Stimulated activated CD8-positive, alpha-beta memory T cell treated with anti-CD3 and anti-CD28 coated beads, Interleukin-12 subunit alpha, Interleukin-12 subunit beta, amount 100 ng/mL, for 4 hours (primary cell): Measurements from ENCODE around the gene FAM167B.

Experiments used
- DNase-seq: peaks from one replicate; pipeline ENCODE4 v3.0.0-alpha.2; 2020; ENCODE audit warnings: low read depth

The FAM167B gene

DNA sequence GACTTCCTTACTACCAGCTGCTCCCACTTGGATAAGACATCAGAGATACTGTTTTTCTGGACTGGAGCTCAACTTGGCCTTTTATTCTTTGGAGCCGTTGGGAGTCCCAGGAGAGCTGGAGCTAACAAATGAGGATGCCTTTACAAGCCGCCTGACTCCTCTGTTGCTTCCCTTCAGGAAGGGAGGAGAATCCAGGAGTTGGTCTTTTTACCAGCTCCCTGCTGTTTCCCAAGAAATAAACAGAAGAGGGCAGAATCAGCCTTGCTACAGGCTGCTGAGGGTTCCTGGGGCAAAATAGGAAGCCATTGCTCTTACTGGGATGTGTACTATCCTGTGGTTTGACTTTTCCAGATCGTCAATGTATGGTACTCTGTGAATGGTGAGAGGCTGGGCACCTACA, 23.3 kb upstream of the FAM167B start:
- DNase-seq = no peak

DNA sequence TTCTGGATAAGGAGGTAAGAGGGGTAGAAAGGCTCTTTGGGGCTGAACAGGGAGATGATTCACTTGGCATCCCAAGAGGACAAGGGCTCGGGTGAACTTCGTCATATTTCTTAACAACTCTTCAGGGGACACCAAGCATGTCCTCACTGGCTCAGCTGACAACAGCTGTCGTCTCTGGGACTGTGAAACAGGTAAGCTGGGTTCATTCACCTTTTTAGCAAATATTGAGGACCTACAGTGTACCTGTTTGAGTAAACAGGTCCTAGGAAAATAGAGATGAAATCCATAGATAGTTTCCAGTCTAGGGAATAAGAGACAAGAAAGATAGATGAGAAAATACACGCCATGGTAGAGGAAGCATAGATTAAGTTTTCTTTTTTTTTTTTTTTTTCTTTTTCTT, 22.7 kb upstream of the FAM167B start:
- DNase-seq = no peak

DNA sequence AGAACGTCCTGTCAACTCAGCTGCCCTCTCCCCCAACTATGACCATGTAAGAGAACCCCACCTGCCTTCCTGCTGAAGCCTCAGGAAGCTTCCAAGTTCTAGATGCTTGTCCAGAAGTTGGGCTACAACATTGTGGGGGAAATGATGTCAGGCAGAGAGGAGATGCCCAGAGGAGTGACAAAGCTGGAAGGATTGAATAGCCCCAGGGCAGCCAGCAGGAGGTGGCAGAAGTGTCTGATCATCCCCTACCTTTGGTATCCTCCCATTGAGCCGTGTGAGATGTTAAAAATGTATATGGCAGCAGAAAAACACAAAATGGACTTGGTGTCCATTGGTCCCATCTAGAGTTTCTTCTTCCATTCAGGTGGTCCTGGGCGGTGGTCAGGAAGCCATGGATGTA, 18.3 kb upstream of the FAM167B start:
- DNase-seq = no peak

DNA sequence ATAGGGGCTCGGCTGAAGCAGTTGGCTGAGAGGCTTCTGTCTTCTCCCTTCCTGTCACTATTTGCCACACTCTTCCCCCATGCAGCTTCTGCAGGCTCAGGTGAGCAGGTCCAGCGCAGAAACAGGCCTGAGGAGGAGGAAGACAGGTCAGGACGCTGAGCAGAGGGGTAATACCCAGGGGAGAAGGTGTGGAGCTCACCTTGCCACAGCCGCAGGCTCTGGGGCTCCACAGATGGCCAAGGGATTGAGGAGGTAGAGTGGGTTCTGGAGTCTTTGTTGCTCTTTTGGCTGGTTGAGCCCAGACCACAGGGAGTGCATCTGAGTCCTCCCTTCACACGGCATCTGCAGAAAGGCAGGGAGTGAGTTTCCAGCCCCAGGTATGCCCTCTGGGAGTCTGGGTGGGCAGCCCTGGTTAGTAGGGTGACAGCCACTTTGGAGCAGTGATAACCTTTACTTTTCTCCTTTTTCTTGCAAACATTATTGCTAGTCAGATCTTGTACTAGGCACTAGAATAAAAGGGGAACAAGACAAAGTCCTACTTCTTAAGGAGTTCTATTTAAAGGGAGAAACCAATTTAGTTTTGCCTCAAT, 15.1 kb upstream of the FAM167B start:
- DNase-seq = no peak

DNA sequence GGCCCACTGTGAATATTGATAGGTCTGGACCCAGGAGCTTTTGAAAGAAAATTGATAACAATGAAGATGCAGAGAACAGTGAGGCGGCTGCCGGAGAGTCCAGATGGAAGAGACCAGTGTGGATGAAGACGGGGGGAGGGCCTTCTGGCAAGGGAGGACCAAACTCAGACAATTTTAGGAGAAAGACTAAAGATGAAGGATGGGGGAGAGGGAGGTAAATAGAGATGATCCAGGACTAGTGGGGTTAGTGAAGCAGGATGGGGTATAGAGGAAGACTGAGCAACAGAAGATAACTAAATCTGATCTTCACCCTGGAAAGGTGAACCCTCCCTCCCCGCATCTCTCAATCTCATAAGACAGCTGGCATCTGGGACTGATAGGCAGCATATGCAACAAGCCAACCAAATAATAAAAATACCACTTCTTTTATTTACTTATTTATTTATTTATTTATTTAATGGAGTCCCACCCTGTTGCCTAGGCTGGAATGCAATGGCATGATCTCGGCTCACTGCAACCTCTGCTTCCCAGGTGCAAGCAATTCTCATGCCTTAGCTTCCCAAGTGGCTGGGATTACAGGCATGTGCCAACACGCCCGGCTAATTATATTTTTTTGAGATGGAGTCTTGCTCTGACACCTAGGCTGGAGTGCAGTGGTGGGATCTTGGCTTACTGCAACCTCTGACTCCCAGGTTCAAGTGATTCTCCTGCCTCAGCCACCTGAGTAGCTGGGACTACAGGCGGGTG, 14.3 kb upstream of the FAM167B start:
- DNase-seq = no peak

DNA sequence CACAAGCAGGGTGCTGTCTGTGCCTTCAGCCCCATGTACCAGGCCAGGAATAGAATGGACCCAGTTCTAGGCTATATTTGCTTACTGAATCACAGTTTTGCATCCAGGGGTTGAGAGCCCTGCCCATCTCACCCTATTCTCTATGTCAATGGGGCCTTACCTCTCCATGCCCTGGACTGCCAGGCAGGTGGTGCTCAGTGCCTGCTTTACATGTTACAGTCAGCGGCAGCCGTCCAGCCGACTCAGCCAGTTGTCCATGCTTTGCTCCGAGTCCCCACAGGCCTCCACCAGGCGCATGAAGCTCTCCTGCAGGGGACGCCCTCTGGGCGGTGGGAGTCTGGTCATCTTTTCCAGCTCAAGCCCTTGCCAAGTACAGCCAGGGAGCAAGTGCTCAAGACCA, 12.2 kb upstream of the FAM167B start:
- DNase-seq = no peak

DNA sequence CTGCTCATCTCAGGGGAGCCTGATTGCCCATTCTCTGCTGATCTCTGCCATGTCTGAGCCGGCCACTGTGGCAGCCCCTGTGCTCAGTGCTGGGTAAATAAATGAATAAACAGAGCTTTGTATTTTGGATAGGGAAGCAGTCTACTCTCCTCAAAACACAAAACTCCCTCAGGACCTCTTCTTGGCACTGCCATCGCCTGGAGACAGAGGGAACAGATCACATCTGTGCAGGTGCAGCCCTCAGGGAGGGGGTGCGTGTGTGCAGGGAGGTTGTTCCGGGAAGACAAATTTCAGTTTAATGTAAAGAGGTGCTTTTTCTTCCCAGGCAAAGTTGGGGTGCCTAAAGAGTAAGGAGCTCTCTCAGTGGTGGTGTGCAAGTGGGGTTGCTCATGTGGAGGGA, 7.7 kb upstream of the FAM167B start:
- DNase-seq = no peak

DNA sequence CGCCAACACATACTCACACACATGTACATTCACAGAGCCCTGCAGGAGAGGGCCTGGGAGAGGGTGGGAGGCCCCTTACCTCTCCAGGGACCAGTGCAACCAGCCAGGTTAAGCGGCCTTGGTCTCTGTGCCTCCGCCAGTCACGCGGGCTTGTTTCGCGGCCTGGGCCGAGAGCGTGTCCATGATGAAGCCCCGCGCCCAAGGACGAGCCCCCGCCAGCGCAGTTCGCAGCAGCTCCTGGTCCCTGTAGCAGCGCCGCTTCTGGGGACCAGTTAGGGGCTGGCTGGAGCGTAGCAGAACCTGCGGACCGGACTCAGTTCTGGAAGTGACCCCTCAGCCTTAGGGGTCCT, 7.3 kb upstream of the FAM167B start:
- no peak for DNase-seq

DNA sequence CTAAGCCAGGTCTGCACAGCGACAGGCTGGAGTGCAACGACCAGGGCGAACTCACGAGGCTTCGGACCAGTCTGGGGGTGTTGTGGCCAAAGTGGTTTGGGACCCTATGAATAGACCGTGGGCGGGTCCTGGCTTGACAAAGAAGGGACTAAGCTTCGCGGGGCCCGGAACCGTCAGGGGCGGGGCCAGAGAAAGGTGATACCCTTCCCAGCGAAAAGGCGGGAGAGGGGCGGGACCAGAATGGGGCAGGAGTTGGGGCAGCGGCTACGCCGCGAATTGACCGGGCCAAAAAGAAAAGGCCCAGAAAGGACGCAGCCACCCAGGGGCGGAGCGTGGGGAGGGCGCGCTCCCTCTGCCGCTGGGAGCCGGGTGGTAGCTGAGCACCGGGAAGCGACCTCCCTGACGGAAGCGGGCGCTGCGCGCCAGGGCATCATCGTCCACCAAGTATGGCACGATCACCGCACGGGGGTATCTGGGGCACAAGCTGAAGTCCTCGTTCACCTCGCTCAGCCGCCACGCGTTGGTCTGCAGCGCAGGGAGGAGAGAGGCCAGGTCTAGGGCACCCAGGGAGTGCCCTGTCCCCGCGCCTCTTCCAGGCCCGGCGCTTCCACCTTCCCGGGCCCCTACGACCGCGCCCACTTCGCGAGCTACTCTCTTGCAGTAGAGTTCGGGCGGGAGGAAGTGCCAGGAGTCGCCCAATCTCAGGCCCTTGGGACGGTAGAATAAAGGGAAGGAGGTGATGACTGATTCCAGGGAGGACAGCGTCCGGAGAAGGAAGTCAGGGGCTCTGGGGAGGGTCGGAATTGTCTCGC, 6.7 kb upstream of the FAM167B start:
- DNase-seq = peak; percentile 30

DNA sequence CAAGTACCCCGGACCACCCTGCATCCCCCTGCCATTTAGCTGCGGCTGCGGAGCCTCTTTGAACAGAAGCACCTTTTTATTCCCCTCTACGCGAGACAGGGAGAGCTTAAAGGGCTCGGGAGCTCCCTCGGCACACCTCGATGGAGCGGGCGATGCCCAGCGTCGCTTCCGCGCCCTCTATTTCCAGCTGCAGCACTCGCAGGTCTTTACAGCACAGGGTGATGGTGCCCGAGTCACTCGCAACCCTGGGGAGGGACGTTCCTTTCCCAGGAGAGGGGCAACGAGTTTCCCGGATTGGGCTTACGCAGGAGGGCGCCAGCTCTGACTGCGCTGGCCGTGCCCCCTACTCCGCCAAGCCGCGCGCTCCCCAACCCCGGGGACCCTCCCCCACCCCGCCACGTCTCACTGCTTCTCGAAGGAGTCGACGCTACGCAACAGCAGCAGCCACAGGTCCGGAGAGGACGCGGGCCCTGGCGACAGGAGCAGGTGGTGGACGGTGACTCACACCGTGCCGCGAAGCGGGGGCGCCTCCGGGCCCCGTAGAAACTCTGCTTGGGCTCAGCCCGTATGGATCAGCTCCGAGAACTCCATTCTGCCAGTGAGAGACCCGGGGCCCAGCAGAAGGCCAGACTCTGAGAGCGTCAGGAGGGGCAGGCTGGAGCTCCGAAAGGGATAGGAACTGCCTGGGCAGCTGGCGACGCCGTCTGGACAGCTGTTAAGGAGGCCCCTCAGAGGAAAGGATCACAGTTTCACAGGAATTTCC, 5.8 kb upstream of the FAM167B start:
- DNase-seq = peak; percentile 10

DNA sequence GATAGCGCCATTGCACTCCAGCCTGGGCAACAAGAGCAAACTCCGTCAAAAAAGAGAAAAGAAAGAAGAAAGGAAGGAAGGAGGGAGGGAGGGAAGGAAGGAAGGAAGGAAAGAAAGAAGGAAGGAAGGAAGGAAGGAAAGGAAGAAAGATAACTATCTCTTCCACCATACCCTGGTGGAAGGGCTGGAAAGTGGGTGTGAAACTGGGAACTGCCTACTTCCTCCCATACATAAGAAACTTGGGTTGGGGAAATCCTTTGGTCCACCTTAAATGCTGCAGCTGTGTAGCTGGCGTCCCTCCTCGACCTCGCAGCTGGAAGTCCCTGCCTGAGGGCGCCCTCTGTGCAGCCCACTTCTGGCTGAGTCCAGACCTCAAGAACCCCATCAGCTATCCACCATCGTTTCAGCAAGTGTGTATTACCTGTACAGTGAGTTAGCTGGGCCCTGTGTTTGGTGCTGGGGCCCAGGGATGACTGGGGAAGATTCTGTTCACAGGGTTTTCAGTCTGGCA, 4.6 kb upstream of the FAM167B start:
- no peak for DNase-seq

DNA sequence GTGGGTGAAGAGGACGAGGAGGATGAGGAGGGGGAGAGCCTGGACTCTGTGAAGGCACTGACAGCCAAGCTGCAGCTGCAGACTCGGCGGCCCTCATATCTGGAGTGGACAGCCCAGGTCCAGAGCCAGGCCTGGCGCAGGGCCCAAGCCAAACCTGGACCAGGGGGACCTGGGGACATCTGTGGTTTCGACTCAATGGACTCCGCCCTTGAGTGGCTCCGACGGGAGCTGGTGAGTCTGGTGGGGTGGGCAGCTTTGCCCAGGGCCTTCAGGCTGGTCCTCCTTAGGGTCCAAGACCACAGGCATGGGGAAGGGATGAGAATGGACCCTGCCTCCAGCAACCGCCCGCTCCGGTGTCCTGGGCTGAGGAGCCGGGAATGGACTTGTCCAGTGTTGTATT, 430 bp downstream of the FAM167B start:
- DNase-seq = no peak

DNA sequence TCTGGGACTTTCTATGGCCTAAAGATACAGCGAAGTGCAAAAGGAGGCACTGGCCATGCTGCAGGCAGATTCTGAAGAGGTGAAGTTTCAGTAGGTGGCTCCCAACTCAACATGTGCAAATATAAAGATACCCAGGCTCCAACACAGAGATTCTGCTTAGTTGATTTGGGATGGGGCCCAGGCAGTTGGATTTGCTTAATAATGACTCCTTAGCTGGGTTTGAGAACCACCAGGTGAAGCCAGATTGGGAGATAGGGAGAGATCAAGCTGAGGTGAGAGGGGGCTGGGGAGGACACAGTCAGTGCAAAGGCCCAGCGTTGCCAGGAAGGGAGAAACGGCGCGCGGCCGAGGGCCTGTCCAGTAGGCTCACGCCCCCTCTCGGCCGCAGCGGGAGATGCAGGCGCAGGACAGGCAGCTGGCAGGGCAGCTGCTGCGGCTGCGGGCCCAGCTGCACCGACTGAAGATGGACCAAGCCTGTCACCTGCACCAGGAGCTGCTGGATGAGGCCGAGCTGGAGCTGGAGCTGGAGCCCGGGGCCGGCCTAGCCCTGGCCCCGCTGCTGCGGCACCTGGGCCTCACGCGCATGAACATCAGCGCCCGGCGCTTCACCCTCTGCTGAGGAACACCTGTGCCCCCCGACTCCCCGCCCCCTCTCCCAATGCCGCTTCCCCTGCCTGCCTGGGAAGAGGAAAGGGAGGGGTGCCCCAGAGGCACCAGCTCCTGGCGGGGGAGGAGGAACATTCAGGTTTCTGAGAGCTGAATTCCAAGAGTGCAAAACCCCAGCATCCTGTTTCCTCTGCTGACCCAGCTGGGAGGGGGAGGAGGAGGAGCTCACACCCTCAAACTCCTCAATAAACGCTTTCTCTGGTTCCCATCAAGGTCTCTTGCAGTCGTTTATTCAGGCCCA, 1.2 kb downstream of the FAM167B start:
- peak; percentile 58 for DNase-seq

DNA sequence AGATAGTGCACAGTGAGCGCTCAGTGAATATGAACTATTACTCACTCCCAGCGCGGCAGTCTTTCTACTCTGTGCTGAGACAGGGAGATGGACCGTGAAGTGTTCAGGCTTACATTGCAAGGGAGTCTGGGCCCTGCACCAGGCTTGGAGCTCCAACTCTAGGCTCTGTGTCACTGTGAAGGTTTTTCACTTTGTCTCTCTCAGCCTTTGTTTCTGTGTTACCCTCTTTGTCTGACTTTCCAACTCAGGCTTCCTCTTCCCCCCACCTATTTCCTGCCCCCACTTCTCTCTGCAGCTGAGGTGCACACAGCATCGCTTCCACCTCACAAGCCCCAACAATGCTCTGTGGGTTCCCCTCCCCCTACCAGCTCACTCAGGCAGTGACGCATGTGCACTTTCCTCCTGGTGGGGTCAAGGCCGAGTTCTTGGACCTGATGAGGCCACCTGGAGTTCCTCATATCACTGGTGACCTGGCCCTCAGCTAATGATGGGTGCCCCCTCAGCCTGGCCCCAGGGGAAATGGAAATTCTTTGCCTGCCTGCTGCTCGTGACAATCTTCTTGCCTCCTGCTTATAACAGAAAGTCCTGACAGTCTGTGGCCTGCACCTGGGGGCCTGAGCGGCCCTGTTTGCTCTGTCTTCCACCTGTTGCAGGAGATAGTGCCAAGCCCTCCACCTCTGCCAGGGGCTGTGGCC, 3.0 kb downstream of the FAM167B start:
- peak; percentile 68 for DNase-seq

DNA sequence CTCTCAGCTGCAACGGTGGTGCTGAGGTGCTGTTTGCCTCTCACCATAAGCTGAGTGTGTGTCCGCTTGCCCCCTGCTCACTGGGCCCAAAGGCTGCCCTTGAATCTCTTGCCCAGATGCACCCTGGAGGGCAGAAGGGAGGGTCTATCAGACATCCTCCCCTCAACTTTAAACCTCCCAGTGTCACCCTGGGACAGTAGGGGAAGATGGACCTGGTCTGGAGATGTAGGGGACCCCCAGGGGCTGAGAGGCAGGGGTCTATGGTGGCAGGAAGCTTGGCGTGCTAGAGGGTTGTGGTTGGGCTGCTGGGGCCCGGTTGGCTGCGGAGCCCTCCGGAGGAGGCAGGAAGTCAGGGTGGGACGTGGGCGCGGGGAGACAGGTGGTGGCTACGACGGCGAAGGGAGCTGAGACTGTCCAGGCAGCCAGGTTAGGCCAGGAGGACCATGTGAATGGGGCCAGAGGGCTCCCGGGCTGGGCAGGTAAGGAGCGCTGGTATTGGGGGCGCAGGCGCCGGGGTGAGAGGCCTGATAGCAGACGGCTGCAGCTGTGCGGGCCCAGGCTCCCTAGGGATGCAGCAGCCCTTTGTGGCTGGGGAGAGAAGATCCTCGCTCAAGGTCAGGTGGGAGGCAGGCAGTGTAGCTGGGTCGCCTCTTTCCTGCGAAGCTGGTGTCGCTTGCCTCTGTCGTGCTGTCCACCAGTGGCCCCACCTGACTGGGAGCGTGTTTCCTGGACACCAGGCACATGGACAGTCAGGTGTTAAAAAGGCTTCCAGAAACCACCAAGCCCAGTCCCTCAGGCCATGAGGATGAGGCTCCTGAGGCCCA, 4.1 kb downstream of the FAM167B start, which contains the start of gene LCK:
Gene LCK, plus strand, starts transcription at position 373 of the 824 bp plus-strand sequence. CDS start 23,065 bp downstream, outside the sequence.
- DNase-seq = peak; percentile 52

DNA sequence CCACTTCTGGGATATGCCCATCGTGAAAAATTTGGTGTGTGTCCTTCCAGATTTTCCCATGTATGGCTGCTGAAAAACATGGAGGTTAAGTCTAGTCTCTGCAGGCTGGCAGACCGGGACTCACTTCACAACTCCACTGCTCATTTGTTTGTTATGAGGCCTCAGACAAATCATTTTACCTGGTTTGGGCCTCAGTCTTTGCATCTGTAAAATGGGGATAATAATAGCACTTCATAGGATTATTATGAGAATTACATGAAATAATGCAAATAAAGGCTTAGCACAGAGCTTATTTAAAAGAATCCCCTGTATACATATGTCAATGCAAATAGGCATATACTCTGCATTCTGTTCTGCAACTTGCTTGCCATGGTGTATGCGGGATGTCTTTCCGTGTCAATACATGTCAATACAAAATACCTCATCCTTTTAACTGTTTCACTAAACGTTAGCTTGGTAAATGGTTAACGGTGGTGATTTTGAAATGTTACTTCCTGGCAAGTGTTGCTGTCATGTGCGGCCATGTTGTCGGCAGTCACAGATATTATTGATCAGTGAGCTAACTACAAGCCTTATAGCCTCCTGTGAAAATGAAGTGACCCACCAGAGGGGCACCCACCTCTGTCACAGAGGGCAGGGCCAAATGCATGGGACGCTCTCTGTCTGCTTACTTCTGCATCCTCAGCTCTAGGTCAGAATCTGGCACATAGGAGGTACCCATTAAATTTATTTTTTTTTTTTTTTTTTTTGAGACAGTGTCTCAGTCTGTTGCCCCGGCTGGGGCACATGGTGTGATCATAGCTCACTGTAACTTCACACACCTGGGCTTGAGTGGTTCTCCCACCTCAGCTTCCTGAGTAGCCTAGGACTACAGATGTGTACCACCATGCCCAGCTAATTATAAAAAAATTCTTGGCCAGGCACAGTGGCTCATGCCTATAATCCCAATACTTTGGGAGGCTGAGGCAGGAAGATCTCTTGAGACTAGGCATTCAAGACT, 8.3 kb downstream of the FAM167B start:
- DNase-seq = no peak

DNA sequence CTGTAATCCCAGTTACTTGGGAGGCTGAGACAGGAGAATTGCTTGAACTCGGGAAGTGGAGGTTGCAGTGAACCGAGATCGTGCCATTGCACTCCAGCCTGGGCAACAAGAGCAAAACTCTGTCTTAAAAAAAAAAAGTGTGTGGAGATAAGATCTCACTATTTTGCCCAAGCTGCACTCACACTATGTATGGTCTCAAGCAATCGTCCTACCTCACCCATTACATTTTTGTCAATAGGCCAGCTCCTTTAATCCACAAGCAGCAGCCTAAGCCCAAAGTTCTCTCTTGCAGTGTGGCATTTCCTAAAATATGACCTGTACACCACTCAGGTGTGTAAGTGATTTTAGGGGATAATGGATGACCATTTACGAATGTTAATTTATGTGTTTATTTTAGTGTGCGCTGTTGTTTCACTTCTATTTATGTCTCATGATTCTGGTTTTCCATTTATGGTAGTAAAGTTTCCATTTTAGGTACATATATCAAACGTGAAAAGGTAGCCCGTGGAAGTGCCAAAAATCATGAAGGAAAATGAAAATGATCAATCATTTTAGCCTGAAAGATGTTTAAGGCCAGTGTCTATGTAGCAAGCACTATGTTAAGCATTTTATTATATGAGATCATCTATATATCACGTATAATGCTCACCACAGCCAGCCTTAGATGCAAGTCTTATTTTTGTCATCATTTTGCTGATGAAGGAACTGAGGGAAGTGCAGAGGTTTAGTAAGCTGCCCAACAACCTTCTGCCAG, 9.6 kb downstream of the FAM167B start:
- DNase-seq = no peak

DNA sequence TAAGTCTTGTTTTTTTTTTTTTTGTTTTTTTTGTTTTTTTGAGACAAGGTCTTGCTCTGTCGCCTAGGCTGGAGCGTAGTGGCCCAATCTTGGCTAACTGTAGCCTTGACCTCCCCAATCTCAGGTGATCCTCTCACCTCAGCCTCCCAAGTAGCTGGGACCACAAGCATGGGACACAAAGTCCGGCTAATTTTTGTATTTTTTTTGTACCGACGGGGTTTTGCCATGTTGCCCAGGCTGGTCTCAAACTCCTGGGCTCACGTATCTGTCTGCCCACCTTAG, 10.1 kb downstream of the FAM167B start:
- no peak for DNase-seq
